OCI-LY3 (cell line): Measurements from ENCODE around the gene PIGU.
"Not testable (repeated sequence)": the region's sequence is repeated elsewhere in the genome, so short reads cannot be mapped to it uniquely, and the experiment has no call there.

Experiments used
- H2AFZ ChIP-seq: fragments of 200-600, 300-600 bp; shearing (Covaris generic); 2 replicates; pipeline ENCODE4 v1.6.0; 2014; ENCODE audit warnings: antibody characterized with exemption, low read depth, low read length
- H3K27ac ChIP-seq: fragments of 200-600, 300-600 bp; sonication (generic); 2 replicates; pipeline ENCODE4 v1.5.1; 2014; ENCODE audit warnings: mild to moderate bottlenecking, low read length, moderate library complexity, mixed read lengths
- H3K27me3 ChIP-seq: fragments of 200-600, 300-600 bp; sonication (generic); 2 replicates; pipeline ENCODE4 v1.6.1; 2014; ENCODE audit warnings: low read depth, low read length, mixed read lengths
- H3K36me3 ChIP-seq: fragments of 200-600, 300-600 bp; sonication (generic); replicated peaks from 2 replicates; pipeline ENCODE3; 2014; ENCODE audit warnings: low read depth, low read length, mixed read lengths
- H3K4me1 ChIP-seq: fragments of 300-600, 200-600 bp; sonication (generic); 2 replicates; pipeline ENCODE4 v1.6.1; 2014; ENCODE audit warnings: low read length, mixed read lengths
- H3K4me2 ChIP-seq: fragments of 200-600, 300-600 bp; sonication (generic); 2 replicates; pipeline ENCODE4 v1.6.1; 2014; ENCODE audit warnings: low read length, mixed read lengths
- H3K4me3 ChIP-seq: fragments of 300-600, 200-600 bp; sonication (generic); 2 replicates; pipeline ENCODE4 v1.5.1; 2014; ENCODE audit warnings: antibody characterized with exemption, mild to moderate bottlenecking, low read length, moderate library complexity
- H3K79me2 ChIP-seq: fragments of 300-600, 200-600 bp; shearing (Covaris generic); 2 replicates; pipeline ENCODE4 v1.6.1; 2014; ENCODE audit warnings: mild to moderate bottlenecking, low read length, mixed read lengths
- H3K9ac ChIP-seq: fragments of 300-600, 200-600 bp; shearing (Covaris generic); 2 replicates; pipeline ENCODE4 v1.6.0; 2014; ENCODE audit warnings: mild to moderate bottlenecking, low read length, moderate library complexity
- H3K9me3 ChIP-seq: fragments of 200-600, 300-600 bp; shearing (Covaris generic); 2 replicates; pipeline ENCODE4 v1.6.1; 2014; ENCODE audit warnings: low read length, mixed read lengths; ENCODE audit not compliant: insufficient read depth
- H4K20me1 ChIP-seq: fragments of 200-600, 300-600 bp; sonication (generic); 2 replicates; pipeline ENCODE4 v1.6.1; 2016; ENCODE audit warnings: low read length, mixed read lengths; ENCODE audit not compliant: insufficient read depth
- EZH2phosphoT487 ChIP-seq: fragments of 200-600 bp; shearing (Covaris generic); IDR thresholded peaks from 2 replicates; pipeline ENCODE4 v1.6.1; 2018; ENCODE audit warnings: antibody characterized with exemption, mixed run types, low read depth
- TF ChIP-seq, protein P1 (sequence below): fragments of 200-600, 300-600 bp; sonication (generic); IDR thresholded peaks from 2 replicates; pipeline ENCODE4 v1.5.1; 2014; ENCODE audit warnings: antibody characterized with exemption, low read length, low read depth

The PIGU gene

DNA sequence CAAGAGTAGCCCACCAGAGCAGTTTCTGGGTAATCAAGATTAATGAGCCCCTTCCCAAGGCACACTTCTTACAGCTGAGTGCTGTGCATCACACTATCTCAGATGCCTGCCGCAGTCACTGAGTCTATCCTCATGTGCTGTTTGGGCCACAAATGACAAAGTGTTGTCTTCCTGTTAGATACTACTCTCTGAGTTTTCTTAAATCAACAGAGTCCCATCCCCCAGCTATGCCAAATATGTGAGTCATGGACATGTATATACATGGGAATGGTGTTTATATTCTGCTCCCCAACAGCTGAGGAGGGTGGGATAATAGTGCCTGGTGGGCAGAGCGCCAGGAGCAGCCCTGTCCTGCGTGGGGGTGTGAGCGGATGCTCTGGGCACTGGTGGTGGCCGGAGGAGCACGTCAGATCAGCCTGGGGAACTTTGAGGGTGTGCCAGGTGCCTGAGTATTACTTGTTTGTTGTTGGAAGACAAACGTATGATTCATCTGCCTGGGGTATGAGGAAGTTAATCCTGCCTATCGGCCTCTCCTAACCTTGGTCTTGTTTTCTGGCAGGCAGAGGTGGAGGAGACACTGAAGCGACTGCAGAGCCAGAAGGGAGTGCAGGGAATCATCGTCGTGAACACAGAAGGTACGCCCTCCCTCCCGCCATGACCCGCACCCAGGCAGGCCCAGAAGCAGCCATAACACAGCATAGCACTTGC, 151.0 kb downstream of the PIGU start:
- H3K27me3 ChIP-seq = no peaks in the 10 kb centered on the region
- H3K27ac ChIP-seq = no peak overlapping the region
- no peaks in the 10 kb centered on the region for H3K9me3 ChIP-seq
- no peak overlapping the region for H3K4me2 ChIP-seq
- no peak overlapping the region for H2AFZ ChIP-seq
- H4K20me1 ChIP-seq = peaks cover 53% of the 10 kb centered on the region
- peaks cover 48% of the 10 kb centered on the region for H3K36me3 ChIP-seq
- H3K79me2 ChIP-seq = peaks cover 37% of the 10 kb centered on the region
- H3K9ac ChIP-seq = no peak overlapping the region
- TF ChIP-seq EZH2phosphoT487 = no peak
- TF ChIP-seq, protein P1, sequence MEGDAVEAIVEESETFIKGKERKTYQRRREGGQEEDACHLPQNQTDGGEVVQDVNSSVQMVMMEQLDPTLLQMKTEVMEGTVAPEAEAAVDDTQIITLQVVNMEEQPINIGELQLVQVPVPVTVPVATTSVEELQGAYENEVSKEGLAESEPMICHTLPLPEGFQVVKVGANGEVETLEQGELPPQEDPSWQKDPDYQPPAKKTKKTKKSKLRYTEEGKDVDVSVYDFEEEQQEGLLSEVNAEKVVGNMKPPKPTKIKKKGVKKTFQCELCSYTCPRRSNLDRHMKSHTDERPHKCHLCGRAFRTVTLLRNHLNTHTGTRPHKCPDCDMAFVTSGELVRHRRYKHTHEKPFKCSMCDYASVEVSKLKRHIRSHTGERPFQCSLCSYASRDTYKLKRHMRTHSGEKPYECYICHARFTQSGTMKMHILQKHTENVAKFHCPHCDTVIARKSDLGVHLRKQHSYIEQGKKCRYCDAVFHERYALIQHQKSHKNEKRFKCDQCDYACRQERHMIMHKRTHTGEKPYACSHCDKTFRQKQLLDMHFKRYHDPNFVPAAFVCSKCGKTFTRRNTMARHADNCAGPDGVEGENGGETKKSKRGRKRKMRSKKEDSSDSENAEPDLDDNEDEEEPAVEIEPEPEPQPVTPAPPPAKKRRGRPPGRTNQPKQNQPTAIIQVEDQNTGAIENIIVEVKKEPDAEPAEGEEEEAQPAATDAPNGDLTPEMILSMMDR = no peak
- H3K4me1 ChIP-seq = no peaks in the 10 kb centered on the region
- no peak overlapping the region for H3K4me3 ChIP-seq

DNA sequence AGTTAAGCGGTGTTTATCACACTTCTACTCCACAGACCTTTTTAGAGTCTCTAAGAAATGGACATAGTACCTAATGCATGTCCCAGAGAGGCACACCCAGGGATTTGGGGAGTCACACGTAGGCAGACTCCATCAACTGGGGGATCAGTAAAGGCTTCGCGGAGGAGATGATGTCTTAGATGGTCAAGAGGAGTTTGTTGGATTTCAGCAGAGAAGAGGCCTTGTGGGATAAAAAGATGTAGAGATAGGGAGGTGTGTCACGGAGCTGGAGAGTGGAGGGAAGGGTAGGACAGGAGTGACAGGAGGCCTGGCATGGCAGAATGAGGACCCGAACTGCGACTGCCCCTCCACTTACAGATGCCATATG, 151.6 kb downstream of the PIGU start:
- peaks cover 51% of the 10 kb centered on the region for H4K20me1 ChIP-seq
- peaks cover 37% of the 10 kb centered on the region for H3K79me2 ChIP-seq
- no peaks in the 10 kb centered on the region for H3K9me3 ChIP-seq
- H3K4me2 ChIP-seq = no peak overlapping the region
- no peak overlapping the region for H3K9ac ChIP-seq
- no peak overlapping the region for H3K27ac ChIP-seq
- H3K36me3 ChIP-seq = peaks cover 43% of the 10 kb centered on the region
- H3K4me3 ChIP-seq = no peak overlapping the region
- H3K4me1 ChIP-seq = no peaks in the 10 kb centered on the region
- no peak overlapping the region for H2AFZ ChIP-seq
- TF ChIP-seq, protein P1 = no peak
- no peak for TF ChIP-seq EZH2phosphoT487
- H3K27me3 ChIP-seq = no peaks in the 10 kb centered on the region

DNA sequence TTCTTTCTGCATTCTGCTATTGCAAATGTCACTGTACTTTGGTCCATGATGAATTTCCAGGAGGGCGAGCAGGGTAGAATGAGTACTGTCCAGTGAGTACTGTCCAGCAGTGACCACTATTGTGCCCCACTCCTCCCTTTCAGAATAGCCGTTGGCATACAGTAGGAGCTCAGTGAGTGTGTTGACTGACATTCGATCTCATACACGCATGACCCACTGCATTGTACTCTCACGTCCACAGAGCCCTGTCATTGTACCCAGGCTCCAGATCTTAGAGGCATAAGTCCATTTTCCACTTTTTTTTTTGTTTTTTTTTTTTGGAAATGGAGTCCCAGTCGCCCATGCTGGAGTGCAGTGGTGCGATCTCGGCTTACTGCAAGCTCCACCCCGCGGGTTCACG, 152.5 kb downstream of the PIGU start:
- H3K27me3 ChIP-seq = no peaks in the 10 kb centered on the region
- H3K4me1 ChIP-seq = no peaks in the 10 kb centered on the region
- no peak overlapping the region for H3K9ac ChIP-seq
- TF ChIP-seq, protein P1 = no peak
- TF ChIP-seq EZH2phosphoT487 = no peak
- no peak overlapping the region for H2AFZ ChIP-seq
- H3K9me3 ChIP-seq = no peaks in the 10 kb centered on the region
- H3K79me2 ChIP-seq = peaks cover 37% of the 10 kb centered on the region
- no peak overlapping the region for H3K4me3 ChIP-seq
- no peak overlapping the region for H3K27ac ChIP-seq
- H3K4me2 ChIP-seq = no peak overlapping the region
- peaks cover 37% of the 10 kb centered on the region for H3K36me3 ChIP-seq
- H4K20me1 ChIP-seq = peaks cover 45% of the 10 kb centered on the region

DNA sequence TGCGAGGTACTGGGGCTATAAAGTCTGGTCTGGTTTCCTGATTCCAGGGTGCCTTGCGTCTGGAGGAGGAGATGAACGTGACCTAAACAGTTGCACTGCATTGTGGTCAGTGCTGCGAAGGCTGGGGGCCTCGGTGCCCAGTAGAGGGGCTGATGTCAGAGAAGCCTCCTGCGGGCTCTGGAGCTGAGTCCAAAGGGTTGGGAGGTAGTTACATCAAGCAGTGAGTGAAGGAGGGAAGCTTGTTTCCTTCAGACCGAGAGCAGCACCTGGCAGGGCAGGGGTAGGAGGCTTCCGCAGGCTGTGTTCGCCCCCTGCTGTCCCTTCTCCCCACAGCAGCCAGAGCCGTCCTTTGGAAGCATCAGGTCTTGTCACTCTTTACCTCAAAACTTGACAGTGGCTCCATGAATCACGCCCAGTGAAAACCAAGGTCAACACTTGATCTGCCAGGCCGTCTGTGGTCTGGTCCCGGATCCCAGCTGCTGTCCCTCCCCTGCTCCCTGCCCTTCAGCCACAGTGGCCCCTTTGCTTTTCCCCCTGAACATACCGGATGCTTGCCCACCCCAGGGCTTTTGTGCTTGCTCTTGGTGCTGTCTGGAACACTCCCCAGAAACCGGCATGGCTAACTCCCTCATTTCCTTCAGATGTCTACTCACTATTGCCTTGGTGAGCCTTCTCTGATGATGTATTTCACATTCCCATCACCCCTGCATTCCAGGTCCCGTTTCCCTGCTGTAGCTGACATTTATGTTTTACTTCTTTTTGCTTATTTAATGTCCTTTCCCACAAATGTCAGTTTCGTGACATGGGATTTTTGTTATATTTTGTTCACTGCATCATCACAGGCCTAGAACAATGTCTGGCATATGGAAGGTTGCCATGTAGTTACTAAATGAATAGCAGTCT, 153.7 kb downstream of the PIGU start:
- no peaks in the 10 kb centered on the region for H3K4me1 ChIP-seq
- H3K9ac ChIP-seq = no peak overlapping the region
- H3K4me3 ChIP-seq = no peak overlapping the region
- no peak overlapping the region for H2AFZ ChIP-seq
- peaks cover 43% of the 10 kb centered on the region for H3K79me2 ChIP-seq
- no peak overlapping the region for H3K27ac ChIP-seq
- H3K27me3 ChIP-seq = no peaks in the 10 kb centered on the region
- H3K4me2 ChIP-seq = no peak overlapping the region
- H3K9me3 ChIP-seq = no peaks in the 10 kb centered on the region
- peaks cover 27% of the 10 kb centered on the region for H3K36me3 ChIP-seq
- peaks cover 45% of the 10 kb centered on the region for H4K20me1 ChIP-seq
- no peak for TF ChIP-seq EZH2phosphoT487
- TF ChIP-seq, protein P1 = peak; percentile 53

DNA sequence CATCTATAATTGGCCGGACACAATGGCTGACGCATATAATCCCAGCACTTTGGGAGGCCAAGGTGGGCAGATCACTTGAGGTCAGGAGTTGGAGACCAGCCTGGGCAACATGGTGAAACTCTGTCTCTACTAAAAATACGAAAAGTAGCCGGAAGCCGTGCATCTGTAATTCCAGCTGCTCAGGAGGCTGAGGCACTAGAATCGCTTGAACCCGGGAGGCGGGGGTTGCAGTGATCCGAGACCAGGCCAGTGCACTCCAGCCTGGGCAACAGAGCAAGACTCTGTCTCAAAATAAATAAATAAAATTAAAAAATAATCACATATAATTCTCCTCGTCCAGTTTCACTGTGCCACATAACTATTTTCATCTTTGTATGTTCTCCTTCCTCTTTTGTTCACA, 157.1 kb downstream of the PIGU start:
- H3K27ac ChIP-seq, H3K4me3 ChIP-seq, H2AFZ ChIP-seq, H3K9me3 ChIP-seq, H3K27me3 ChIP-seq, H3K36me3 ChIP-seq, H3K4me2 ChIP-seq, H3K9ac ChIP-seq, H3K4me1 ChIP-seq: not testable (repeated sequence)
- Histone ChIP-seq H3K79me2 (peaks cover 55% of the 10 kb centered on the region), H4K20me1 (peaks cover 30% of the 10 kb centered on the region)

DNA sequence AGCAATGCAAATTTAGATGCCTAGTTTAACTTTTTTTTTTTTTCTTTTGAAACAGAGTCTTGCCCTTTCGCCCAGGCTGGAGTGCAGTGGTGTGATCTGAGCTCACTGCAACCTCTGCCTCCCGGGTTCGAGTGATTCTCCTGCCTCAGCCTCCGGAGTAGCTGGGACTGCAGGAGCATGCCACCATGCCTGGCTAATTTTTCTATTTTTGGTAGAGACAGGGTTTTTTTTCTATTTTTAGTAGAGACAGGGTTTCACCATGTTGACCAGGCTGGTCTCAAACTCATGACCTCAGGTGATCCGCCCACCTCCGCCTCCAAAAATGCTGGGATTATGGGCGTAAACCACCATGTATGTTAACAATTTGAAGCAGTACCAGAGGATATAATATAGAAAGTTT, 158.0 kb downstream of the PIGU start:
- H3K79me2 ChIP-seq = peaks cover 49% of the 10 kb centered on the region
- not testable (repeated sequence) for H3K4me2 ChIP-seq

More for the DNA sequence above, 158.0 kb downstream of the PIGU start:
- not testable (repeated sequence) for H3K9ac ChIP-seq, H3K4me3 ChIP-seq, H3K9me3 ChIP-seq, H3K27me3 ChIP-seq, H2AFZ ChIP-seq, H3K36me3 ChIP-seq, H3K27ac ChIP-seq
- Histone ChIP-seq H3K4me1 (peaks cover 11% of the 10 kb centered on the region), H4K20me1 (peaks cover 23% of the 10 kb centered on the region)
